ELF-1 (cell line): Measurements from ENCODE around the gene STX2.
"Not testable (repeated sequence)": the region's sequence is repeated elsewhere in the genome, so short reads cannot be mapped to it uniquely, and the experiment has no call there.

Experiments
- DNase-seq: peaks from one replicate; pipeline ENCODE4 v3.0.0-alpha.2; 2016; ENCODE audit warnings: low read depth, low spot score

Gene STX2

DNA sequence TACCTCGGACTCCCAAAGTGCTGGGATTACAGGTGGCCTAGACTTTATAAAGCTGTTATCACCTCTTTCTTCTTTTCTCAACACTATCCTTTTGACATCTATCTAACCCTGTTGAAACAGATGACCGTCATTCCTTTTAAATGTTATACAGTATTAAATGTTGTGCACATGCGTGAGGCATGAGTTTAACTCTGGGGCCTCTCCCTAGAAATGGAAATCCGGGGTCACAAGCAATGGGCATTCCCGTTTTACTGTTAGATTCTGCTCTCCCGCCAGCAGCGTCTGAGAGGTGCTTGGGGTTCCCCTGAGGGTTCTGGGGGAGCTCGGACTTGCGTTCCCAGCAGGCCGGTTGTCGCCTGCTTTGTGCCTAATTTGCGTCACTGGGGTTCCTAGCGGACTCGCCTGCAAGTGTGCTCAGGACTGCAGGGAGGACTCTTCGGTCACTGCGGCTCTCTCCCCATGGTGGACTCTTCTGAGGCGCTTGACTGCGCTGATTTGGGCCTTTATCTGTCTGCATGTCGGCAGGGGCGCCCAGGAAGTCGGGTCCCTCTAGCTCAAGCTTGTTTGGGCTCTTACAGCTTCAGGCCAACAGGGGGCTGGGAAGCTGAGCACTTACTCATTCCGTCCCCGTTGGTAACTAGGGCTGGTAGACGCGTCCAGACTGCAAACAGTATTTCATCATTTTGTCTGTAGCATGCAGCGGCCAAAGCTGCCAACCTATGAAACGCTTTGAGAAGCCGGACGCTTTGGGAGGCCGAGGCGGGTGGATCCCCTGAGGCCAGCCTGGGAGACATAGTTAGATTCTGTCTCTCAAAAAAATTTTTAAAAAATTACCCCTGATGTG, 31.6 kb upstream of the STX2 start:
- DNase-seq, result peak; percentile 91

DNA sequence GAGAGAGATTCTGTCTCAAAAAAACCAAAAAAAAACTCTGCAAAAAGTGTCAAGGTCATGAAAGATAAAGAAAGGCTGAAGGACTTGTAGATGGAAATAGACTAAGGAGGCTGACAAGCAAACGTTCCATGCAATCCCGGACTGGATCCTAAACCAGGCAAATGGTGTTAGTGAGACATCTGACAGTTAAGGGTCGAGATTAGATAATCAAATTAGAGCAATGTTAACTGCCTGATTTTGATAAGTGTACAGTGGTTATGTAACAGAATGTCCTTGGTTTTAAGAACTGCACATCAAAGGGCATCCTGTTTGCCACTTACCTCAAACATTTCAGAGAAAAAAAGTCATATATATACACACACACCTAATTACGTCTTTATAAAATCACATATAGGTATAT, 29.4 kb upstream of the STX2 start:
- no peak for DNase-seq

DNA sequence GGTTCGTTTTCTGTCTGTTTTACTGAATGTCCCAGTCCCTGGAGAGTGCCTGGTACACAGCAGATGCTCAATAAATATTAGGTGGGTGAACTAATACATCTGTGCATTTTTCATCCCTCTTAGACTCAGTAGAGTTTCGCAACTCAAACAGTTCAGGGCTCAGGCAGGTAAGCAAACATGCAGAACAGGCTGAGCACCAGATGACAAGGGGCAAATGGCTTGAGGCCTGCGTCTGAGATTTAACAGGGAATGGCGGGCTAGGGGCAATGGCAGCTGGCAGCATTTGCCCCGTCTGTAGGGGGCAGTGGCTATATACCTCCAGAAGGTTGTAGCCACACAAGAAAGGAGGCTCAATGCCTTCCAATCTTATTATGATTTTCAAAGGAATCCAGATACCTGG, 24.2 kb upstream of the STX2 start:
- DNase-seq, result peak; percentile 47

DNA sequence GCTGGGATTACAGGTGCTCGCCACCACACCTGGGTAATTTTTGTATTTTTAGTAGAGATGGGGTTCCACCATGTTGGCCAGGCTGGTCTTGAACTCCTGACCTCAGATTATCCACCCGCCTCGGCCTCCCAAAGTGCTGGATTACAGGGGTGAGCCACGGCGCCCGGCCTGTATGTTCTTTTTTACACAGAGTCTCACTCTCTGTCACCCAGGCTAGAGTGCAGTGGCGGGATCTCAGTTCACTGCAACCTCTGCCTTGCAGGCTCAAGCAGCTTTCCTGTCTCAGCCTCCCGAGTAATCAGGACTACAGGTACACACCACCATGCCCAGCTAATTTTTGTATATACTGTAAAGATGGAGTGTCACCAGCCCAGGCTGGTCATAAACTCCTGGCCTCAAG, 23.7 kb upstream of the STX2 start:
- not testable (repeated sequence) for DNase-seq

DNA sequence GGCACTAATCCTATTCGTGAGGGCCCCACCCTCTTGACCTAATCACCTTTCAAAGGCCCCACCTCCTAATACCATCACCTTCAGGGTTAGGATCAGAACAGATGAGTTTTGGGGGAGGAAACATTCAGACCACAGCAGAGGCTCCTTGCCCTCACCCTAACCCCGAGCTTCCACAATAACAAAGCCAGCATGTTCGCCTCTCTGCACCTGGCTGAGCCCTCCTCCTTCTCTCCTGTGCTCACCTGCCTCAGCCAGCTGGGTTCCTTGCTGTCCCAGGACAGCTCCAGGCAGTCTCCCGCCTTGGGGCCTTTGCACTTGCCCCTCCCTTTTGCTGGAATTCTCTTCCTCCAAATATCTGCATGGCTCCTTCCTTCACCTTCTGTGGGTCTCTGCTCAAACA, 23.1 kb upstream of the STX2 start:
- peak; percentile 64 for DNase-seq

DNA sequence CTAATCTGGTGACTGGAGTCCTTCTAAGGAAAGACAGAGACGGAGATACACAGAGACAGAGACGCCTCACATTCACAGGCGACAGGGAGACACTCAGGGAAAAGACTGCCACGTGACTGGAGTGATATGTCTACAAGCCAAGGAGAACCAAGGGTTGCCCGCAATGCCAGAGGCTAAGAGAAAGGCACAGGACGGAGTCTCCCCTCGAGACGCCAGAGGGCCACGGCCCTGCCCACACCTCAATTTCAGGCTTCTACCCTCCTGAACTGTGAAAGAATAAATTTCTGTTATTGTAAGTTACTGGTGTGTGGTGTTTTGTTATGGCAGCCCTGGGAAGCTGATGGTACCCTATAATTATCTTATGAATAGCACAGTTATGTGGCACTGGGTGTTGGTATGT, 21.3 kb upstream of the STX2 start:
- DNase-seq, result no peak

DNA sequence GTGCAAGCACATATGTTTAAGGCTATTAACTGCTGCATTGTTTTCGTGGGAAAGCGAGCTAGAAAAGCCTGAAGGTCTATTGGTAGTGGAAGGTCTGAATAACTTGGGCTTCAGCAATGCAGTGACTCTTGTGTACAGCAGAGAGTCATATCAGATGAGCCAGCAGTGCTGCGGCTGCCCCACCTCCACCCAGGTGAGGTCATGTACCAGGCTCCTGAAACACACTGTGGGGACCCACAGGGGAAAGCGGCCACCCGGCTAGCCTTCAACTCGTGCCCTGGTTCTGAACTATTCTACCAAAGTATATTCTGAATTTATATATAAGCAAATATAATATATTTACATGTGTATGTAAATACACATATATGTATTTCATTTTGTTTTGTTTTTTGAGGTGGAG, 20.1 kb upstream of the STX2 start:
- no peak for DNase-seq

DNA sequence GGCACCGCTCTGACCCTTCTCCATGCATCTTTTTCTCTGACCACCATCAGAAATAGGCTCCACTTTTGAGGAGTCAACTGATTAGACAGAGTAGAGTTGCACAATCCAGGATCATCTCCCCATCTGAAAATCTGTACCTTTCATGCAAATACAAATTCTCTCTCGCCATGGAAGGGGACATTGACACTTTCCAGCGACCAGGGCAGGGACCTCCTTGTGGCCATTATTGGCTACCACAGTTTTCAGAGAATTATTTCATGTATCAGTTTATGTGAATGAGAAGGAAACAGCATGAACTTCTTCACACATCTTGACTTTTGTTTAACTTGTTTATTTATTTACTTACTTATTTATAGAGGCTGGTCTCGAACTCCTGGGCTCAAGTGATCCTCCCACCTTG, 19.0 kb upstream of the STX2 start:
- DNase-seq, result no peak

DNA sequence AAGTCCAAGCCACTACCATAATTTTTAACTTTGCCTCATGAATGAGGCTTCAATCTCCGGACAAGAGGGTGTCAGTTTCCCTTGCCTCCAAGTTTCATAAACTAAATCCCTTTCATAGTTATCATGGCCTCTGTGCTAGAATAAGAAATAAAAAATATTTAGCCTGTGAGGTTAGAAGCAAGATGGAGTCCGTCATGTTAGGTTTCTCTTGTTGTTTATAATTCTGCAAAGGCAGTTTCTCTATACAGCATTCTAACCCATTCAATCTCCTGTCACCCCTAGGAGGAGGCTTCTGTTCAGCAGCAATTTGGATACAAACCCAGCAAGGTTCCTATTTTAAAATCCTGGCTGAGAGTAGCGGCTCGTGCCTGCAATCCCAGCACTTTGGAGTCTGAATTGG, 17.0 kb upstream of the STX2 start:
- DNase-seq, result no peak

DNA sequence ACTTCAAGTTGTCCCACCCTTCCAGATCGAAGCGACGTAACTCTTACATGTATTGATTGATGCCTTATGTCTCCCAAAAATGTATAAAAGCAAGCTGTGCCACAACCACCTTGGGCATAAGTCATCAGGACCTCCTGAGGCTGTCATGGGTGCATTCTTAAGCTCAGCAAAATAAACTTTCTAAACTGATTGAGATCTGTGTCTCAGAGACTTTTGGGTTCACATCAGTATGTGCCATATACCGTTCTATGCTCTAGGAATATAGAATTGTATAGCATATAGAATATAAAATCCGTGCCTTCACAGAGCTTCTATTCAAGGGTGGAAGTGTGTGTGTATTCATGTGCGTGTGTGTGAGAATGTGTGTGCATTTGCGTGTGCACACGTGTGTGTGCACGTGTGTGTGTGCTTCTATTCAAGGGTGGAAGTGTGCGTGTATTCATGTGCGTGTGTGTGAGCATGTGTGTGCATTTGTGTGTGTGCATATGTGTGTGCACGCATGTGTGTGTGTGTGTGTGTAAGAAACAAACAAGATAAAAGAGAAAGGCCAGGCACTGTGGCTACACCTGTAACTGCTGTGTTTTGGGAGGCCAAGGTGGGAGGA, 11.5 kb upstream of the STX2 start:
- DNase-seq, result no peak

DNA sequence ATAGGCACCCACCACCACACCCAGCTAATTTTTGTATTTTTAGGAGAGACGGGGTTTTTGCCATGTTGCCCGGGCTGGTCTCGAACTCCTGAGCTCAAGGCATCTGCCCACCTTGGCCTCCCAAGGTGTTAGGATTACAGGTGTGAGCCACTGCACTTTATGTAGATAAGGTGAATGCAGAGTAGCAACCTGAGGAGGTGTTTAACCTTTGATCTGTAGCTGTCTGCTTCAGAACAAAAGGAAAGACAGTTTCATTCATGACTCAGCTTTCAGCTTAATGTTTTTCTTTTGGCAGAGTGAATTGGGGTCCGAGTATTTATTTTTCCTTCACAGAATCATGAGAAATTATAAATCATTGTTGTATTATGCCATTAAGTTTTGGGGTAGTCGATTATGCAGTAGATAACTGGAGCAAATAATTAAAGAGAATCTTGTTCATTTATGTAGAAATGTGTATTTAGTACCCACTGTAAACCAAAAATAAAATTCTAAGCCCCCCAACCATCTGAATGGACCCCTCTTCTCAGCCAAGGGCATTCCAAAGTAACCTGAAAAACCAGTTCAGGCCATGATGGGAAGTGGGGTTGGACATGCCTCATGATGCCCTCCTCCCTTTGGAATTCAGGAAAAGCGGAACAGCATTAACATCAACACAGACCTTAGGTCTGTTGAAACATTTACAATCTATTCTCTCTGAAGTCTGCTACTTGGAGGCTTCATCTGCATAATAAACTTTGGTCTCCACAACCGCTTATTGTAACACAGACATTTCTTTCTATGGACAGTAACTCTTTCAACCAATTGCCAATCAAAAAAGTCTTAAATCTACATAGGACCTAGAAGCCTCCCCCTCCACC, 10.7 kb upstream of the STX2 start:
- DNase-seq, result peak; percentile 81

DNA sequence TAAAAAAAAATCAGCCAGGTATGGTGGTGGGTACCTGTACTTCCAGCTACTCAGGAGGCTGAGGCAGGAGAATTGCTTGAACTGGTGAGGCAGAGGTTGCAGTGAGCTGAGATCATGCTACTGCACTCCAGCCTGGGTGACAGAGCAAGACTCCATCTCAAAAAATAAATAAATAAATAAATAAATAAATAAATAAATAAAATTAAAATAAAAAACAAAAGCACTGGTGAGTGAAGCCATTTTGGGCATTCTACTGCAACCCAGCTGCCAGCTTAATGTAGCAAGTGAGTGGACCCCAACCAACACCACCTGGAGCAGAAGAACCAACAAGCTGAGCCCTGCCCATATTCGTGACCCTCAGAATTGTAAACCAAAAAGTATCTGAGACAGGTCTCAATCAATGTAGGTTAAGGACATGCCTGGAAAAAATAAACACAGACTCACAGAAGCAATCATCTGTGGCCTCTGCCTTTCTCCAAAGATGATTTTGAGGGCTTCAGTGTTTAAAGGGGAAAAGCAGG, 9.8 kb upstream of the STX2 start:
- DNase-seq, result not testable (repeated sequence)

DNA sequence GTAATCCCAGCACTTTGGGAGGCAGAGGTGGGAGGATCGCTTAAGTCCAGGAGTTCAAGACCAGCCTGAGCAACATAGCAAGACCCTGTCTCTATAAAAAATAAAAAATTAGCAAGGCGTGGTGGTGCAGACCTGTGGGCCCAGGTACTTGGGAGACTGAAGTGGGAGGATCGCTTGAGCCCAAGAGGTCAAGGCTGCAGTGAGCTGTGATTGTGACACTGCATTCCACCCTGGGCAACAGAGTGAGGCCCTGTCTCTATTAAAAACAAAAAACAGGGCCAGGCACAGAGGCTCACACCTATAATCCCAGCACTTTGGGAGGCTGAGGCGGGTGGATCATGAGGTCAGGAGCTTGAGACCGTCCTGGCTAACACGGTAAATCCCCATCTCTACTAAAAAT, 9.1 kb upstream of the STX2 start:
- not testable (repeated sequence) for DNase-seq

DNA sequence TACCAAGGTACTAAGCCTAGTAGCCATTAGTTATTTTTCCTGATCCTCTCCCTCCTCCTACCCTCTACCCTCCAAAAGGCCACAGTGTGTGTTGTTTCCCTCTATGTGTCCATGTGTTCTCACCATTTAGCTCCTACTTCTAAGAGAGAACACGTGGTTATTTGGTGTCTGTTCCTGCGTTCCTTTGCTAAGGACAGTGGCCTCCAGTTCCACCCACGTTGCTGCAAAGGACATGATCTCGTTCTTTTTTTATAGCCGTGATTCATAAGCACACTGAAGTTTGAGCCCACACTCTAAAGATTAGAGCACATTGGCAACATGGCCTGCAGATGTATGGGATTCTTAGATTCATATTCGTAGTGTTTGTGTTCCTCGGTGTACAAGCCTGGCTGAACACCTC, 8.1 kb upstream of the STX2 start:
- no peak for DNase-seq

DNA sequence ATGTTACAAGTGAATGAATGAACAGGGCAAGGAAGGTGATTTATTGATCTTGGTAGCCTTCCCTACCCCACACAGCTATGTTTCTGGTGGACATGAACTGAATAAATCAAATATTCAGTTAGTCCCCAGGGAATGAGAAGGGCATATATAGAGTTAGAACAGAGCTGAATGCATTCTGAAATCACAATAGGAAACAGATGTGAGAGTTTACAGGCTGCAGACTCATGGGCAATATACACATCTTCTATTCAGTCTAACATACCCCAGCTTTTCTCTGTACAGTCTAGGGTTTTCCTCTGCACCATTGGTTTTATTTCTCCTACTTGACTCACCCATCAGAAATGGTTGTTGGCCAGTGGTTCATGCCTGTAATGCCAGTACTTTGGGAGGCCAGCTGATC, 7.3 kb upstream of the STX2 start:
- no peak for DNase-seq

DNA sequence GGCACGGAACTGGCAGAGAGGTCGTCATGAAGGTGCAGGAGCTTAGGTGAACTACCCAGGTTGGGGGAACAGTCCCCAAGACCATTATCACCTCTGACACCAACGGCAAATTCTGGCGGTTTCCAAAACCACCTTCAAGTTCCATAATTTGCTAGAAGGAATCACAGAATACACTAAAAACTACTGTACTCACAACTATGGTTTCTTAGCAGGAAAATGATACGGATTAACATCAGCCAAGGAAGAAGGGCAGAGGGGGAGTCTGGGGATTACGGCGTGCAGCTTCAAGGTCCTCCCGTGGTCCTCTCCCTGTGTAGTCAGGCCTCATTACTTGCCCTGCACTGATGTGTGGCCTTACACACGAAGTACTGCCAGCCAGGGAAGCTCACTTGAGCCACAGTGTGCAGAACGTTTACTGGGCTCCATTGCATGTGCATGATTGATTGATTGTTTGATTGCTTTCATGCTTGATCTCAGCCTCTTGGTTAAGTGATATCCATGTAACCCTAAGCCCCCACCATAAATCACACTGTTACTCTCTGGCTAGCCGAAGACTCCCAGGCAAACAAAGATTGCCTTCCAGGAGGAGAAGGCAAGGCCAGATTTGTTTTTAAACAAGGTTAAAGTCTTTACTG, 837 bp upstream of the STX2 start:
- no peak for DNase-seq

DNA sequence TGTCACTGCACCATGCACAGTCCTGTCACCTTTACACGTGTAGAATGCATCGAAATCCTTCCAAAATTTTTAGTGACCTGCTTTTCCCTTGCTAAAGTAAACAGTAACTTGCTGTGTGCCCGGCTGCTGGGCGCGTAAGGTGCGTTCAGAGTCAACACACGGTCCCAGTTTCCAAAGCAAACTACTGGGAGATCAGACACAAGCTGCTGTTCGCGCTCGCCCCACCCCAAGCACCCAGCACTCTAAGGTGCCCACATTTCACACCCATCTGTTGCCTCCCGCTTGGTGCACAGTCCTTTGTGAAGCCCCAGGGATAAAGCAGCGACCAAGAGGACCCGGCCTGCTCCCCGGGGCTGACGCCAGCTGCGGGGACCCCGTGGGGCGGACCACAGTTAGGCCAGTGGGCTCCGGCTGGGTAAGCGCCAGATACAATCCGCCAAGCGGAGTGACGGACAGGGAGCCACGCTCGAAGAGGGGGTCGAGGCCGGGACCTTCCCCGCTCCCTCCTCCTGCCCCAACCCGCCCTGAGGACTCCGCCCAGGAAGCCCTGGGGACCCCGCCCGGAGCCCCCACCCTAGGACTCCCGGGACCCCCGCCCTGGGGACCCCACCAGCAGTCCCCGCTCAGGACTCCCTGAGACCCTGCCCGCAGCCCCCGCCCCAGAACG, 633 bp downstream of the STX2 start:
- no peak for DNase-seq

DNA sequence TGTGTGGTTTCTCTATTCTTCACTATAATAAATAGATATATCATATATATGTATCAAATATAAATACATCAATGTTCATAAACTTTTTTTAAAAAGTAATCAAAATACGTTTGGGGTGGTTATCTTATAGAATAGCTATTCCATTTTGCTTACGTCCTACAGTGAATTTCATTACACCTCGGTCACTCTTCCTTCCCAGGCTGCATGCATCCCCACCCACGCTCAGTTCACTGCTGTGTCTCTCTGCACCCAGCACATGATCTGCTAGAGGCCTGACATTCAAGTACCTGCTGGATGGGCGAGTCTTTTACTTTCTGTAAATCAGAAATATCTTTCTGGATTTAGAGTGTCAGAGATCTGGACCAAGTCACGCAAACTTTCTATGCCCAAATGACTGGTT, 3.6 kb downstream of the STX2 start:
- no peak for DNase-seq

DNA sequence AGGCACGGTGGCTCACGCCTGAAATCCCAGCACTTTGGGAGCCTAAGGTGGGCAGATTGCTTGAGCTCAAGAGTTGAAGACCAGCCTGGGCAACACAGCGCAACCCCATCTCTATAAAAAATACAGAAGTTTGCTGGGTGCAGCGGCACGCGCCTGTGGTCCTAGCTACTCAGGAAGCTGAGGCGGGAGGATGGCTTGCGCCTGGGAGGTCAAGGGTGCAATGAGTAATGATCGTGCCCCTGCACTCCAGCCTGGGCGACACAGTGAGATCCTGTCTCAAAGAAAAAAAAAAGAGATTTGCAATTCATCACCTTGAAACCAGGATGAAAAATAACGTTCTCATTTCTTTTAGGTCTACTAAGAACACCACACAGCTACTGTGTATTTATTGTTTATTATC, 4.0 kb downstream of the STX2 start:
- DNase-seq, result no peak

DNA sequence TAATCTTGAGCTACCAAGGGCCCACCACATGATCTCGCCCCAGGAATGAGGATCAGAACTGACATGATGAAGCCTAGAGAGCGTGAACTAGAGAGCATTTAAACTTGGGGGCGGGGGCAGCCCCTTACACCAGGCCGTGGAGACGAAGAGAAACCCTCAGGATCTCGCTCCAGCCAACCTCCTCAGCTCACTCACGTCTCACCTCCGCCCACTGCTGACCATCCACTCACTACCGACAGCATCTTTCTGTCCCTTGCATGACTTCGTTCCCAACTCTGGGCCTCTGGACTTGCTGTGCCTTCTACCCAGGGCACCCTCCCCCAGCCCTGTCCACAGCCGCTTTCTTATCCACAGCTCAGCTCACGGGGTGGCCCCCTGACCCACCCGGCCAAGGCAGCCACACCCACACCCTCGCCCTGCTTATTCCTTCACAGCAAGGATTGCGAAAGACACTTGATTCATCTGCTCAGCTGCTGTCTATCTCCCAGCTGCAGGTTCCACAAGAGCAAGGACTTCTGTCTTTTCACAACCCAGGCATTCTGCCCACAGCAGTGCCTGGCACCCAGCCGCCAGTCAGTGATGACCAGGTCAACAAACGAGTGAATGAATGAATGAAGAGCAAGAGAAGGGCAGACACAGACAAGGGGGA, 6.4 kb downstream of the STX2 start:
- no peak for DNase-seq
